Measurements from ENCODE around the gene PLCH2.
"Not testable (repeated sequence)": the region's sequence is repeated elsewhere in the genome, so short reads cannot be mapped to it uniquely, and the experiment has no call there.

The PLCH2 gene

DNA sequence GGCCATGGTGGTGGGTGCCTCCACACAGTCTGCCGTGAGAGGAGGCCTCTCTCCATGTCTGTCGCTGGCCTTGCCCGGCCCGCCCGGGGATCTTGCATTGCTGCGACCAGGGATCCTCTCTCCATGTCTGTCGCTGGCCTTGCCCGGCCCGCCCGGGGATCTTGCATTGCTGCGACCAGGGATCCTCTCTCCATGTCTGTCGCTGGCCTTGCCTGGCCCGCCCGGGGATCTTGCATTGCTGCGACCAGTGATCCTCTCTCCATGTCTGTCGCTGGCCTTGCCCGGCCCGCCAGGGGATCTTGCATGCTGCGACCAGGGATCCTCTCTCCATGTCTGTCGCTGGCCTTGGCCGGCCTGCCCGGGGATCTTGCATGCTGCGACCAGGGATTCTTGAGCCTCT is 35.7 kb upstream of the PLCH2 start:
- DNase-seq (ENCODE audit: low read depth in 2 of 2), result not testable (repeated sequence)

DNA sequence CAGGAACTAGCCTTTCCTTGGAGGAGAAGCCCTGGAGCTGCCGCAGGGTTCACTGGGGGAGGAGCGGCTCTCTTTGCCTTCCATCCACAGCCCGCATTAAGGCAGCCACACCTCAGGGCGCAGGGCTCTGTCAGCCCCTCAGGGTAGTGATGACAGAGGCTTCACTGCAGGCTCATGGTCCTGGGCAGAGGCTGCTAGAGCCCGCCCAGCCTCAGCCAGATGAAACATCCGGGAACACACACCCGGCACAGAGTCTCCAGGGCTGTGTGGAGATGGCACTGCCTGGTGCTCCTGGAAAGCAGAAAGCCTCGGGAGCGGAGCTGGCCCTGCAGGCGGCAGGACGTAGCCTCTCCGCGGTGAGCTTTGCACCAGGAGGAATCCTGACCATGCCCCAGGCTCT is 34.3 kb upstream of the PLCH2 start:
- DNase-seq (ENCODE audit: low read depth in 2 of 2), result no peak

DNA sequence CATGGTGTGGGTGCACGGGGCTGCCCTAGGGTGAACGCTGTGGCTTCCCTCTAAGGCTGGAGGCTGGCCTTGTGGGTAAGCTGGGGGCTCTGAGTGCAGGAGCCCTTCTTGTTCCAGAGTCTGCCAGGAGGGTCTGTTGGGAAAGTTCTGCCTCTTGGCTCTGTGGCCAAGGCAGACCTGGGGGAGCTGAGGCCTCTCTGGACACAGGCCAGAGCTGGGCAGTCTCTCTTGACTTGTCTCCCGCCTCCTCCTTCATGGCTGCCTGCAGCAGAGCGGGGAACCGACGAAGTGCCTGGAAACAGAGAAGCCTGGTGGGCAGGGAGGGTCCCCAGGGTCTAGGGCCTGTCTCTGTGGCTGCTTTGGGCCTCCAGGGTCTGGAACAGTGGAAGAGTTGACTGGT is 33.4 kb upstream of the PLCH2 start:
- no peak for DNase-seq (ENCODE audit: low read depth in 2 of 2)

DNA sequence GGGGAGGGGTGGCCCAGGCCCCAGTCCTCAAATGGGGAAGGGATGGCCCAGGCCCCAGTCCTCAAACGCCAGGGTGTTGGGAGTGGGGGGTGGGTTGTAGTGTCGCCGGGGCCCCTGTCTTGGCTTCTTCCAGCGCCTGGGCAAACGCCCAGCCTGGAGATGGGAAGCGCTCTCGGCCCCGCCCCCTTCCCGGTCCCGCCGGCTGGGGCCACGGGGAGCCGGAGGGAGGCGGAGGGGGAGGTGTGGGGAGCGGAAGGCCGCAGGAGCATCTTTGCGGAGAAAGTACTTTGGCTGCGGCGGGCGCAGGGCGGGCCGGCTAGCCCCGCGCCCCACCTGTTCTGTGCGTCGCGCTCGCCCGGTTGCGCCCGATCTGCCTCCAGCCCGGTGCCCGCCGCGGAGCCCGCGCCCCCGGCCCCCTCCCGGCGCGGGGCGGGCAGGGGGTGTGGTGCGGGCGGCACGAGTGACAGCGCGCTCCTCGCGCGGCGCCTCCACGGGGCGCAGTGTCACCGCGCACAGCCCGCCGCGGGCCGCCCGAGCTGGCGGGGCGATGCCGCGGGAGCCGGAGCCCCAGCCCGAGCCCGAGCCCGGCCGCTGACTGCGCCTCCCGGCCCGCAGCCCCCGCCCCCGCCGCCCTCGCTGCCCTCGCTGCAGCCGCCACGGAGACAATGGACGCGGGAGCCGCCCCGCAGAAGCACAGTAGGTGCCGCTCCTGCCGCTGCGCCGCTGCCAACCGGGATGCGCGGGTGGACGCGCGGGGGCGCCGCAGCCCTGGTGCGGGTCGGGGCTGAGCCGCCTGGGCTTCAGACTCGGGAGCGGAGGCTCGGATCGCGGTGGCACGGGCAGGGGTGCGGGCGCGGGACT is 32.6 kb upstream of the PLCH2 start:
- no peak for DNase-seq (ENCODE audit: low read depth in 2 of 2)

DNA sequence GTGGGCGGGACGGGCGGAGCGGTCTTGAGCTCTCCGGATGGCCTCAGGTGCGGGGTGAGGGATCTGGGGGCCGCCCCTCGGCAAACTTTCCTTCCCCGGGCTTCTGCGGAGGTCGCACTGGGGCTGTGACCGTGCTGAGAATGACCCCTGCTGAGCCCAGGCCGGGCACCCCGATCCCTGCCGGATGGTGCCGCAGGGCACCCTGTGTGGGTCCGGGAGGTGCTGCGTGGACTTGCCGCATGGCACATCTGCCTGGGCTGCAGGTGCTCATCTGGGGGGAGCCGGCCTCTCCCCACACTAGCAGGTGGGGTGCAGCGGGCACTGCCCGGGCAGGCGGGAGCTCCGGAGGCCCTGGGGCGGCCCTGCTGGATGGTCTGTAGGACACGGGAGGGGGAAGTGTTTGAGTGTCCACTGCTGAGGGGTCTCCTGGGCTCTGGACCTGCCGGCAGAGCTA is 31.9 kb upstream of the PLCH2 start:
- DNase-seq (ENCODE audit: low read depth in 2 of 2), result no peak

DNA sequence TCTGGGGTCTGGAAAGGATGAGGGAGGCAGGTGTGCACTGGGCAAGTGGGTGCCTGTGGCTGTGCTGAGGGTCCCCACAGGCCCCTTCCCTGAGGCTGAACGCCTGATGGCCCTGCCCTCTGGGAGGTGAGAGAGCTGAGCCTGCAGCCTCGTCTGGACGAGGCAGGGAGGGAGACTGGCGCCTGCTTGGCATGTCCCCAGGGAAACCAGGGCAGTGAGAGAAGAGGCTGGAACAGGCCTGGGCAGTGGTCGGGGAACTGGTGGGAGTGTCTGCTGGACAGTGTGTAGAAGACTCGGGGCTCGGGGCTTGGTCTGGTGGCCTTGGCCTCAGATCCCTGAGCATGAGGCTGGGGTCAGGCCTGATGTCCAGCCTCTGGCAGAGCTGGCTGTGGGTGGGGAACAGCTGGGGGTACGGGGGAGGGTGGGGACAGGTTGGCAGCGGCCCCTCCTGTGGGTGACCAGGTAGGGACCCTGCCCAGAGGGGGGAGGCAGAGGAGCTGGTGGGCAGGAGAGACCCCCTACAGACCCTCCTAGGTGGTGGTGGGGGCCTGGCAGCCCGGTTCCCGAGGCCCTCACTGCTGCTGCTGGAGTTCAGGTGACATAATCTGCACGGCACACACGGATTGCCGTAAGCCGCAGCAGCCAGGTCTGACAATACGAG is 30.8 kb upstream of the PLCH2 start:
- DNase-seq (ENCODE audit: low read depth in 2 of 2), result no peak

DNA sequence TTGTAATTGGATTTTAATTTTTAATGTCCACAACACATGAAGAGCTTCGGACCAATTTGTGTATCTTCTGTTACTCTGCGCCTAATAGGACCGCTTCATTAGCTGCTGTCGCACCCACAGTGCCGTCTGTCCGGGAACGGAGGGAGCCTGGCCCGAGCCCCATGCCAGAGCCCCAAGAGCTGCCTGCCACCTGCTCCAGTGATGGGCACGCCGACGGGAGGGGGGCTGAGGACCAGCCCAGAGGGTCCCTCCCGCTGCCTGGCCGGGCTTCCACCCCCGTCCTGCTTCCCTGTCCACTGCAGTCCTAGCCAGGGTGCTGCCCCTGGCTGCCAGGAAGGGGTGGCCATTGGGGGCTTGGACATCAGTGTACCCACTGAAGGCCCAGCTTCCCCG is 30.3 kb upstream of the PLCH2 start:
- DNase-seq (ENCODE audit: low read depth in 2 of 2), result no peak

DNA sequence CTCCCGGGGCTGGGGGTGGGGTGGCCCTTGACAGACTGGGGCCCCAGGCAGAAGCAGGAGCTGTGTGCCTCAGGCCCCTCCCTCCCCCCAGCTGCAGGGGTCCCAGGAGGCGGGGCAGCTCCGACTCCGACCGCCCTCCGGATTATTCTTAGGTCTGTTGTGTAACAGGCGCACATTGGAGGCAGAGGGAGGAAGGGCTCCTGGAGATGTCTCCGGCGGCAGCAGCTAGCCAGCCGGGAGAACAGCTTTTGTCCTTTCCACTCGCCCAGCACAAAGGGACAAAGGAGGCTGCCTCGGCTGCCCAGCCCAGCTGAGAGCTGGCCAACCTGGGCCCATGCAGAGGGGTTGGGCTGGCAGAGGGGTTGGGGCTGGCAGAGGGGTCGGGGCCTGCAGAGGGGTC is 29.7 kb upstream of the PLCH2 start:
- DNase-seq (ENCODE audit: low read depth in 2 of 2), result no peak

DNA sequence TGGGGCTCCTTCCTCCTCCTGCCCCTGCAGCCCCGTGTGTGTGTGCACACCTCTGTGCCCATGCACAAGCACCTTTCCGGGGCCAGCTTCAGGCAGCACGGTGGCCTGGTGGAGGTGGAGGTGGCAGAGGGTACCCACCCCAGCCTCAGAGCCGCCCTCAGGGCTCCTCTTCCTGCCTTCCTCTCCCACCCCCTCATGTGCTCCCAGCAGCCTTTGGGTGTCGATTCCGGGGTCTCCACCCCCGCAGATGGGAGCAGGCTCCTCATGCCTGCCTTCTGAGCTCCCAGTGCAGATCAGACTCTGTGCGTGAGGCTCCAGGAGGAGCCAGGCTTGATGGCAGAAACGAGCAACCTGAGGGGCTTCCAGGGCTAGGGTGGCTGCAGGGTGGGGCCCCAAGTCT is 29.2 kb upstream of the PLCH2 start:
- no peak for DNase-seq (ENCODE audit: low read depth in 2 of 2)

DNA sequence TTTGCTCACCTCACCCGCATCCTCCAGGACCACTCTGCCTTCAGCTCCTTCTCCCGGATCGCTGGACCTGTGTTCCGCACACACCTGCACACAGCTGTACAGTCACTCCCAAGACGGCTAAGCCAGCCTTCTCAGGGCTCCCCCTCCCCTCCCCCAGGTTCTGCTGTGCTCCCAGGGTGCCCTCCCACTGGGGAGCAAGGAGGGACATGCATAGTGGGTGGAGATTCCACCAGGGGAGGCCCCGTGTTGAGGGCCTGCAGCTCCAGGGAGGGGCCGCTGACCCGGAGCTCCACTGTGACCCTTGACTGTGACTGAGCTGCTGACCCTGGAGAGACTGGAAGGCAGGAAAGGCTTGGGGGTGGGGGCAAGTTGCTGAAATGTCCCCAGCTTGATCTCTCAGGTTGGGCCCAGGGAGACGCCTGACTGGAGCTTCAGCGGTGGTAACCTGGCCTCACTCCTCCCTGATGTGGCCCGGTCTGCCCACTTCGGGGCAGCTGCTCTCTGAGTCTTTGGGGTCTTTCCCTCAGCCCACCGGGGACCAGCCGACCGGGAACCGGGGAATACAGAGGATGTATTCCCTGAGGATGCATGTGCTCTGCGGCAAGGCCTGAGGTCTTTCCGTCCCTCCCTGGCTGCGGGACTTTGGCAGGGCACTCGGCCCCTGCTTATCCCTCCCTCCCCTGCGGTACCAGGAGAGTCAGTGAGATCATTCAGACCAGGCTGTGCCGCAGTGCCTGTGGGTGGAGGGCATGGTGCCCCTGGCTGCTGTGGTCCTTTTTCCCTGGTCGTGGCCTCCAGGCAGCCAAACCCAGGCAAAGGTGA is 28.6 kb upstream of the PLCH2 start:
- DNase-seq (ENCODE audit: low read depth in 2 of 2), result no peak

DNA sequence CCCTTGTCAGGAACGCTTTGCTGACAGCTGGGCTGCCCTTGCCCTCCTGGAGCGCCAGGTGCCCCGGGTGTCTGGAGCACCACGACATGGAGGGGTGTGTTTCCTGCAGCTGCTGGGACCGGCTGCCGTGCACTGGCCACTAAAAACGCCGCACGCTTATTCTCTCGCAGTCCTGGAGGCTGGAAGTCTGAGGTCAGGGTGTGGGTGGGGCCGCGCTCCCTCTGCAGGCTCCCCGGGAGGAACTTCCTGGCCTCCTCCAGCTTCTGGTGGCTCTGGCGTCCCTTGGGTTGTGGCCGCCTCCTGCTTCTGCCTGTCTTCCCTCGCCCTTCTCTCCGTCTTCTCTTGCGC is 28.0 kb upstream of the PLCH2 start:
- no peak for DNase-seq (ENCODE audit: low read depth in 2 of 2)

DNA sequence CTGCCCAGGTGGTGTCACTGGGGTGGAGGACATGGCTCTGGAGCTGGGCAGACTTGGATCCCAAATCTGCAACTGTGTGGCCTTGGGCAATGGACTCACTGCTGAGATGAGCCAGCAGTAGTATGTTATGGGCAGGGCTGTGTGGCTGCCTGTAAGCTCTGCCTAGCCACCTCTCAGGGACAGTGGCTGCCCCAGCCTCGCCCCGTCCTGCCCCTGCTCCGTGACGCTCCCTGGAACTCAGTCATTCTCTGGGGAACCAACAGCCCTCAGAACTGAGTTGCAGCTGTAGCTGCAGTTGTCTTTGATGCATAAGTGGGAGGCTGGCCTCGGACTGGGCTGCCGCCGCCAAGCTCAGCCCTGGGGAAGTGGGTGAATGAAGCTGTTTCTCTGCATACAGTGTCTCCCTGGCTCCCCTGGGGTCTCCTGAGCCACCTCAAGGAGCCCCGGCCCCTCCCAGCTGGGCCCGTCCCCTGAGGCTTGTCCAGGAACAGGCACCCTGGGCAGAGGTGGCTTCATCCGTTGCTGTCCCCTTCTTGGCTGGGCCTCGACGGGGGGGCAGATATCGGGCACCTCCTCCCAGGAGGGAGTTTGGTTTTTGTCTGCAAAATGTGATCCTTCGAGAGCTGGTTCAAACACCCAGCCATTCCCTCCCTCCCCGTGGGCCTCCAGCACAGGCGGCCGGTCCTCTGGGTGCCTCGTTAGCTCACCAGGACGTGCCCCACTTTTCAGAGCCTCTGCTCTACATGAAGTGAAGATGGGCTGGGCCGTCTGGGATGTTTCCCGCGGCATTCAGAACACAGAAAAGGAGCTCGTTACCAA is 26.2 kb upstream of the PLCH2 start:
- no peak for DNase-seq (ENCODE audit: low read depth in 2 of 2)

DNA sequence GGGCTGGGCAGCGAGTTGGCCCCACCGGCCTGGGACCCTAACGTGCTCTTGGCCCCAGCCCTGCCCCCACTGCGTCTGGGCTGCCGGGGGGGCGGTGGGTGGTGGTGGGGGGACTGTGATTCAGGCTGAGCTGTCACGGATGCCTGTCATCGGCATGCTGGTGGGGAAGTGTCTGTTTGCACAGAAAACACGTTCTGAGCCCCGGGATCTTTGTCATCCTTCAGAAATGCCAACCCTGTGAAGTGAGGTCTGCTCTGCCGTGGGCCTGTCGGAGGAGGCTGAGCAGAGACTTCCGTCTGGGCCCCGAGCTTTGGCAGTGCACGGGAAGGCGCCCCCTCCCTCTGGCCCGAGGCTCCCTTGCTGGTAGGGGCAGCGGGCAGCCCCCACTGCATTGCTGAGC is 24.3 kb upstream of the PLCH2 start:
- DNase-seq (ENCODE audit: low read depth in 2 of 2), result no peak

DNA sequence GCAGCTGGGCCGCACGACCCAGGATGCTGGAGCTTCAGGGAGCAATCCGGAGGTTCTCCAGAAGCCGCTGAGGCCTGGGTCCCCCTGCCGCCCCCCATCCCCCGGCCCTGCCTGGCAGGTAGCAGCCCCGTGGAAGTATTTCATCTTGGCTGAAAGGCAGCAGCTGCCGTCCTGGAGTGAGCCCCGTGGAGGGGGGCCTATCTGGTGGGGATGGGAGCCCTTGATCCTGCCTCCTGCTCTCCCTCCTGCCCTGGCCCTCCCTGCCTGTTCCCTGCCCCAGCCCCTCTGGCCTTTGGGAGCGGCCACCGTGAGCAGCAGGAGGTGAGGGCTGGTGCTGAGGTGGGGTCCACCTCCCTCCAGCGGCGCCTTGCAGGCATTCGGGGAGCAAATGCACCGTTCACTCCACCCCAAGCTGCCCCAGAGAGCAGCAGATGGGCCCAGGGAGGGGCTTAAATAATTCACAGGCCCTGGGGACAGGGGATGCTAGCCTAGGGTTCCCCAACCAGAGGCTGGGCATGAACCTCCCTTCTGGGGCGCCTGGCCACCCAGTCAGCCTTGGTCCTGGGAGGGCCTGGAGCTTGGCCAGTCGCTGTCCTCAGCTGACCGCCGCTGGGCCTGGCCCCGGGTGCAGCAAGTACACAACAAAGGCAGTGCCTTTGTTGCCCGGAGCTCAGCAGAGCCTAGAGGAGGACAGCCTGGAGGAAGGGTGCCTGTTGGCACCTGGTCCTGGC is 23.7 kb upstream of the PLCH2 start:
- DNase-seq (ENCODE audit: low read depth in 2 of 2), result no peak

DNA sequence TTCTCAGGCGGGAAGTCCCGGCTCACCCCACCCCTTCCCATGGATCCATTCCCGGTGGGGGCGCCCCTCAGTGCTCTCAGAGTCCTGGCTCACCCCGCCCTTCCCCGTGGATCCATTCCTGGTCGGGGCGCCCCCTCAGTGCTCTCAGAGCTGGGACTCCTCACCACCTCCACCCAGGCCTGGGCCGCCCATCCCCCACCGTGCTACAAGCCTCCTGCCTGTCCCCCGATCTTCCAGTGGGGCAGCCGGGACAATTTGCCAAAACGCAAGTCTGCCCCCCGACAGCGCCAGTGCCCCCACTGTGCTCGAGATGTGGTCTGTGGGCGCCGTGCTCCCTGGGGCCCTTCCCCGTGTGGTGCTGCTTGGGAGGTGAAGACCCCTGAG is 23.2 kb upstream of the PLCH2 start:
- no peak for DNase-seq (ENCODE audit: low read depth in 2 of 2)

DNA sequence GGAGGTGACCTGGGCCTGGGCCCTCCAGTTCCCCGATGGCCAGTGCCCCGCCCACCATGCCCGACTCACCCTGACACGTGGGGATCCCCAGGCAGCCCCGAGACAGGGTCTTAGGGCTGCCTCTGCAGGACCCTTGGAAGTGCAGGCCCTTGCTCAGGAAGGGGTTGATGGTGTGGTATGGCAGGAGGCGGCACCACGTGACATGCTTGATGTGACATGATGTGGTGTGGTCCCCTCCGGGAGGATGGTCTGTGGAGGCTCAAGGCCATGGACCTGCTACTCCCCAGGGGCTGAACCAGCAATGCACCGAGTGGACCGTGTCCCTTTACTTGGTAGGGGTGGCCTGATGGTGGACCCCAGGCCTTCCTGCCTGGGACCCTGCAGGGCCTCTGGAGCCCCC is 21.9 kb upstream of the PLCH2 start:
- no peak for DNase-seq (ENCODE audit: low read depth in 2 of 2)

DNA sequence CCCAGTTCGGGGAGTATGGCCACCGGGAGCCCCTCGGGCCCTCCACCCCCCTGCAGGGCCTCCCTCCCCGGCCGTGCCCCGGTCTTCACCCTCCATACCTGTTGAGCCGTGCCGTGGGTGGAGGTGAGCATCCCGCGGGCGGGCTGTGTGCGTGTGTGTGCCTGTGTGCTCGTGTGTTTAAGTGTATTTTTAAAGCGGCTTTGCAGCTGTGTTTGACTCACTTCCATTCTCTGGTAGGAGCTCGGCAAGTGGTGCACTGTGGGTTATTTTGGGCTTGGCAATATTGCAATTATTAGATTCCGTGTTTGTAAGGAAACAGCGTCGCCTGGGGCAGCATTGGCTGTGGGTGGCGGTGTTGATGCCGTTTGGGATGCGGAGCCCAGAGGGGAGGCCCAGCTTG is 20.3 kb upstream of the PLCH2 start:
- no peak for DNase-seq (ENCODE audit: low read depth in 2 of 2)

DNA sequence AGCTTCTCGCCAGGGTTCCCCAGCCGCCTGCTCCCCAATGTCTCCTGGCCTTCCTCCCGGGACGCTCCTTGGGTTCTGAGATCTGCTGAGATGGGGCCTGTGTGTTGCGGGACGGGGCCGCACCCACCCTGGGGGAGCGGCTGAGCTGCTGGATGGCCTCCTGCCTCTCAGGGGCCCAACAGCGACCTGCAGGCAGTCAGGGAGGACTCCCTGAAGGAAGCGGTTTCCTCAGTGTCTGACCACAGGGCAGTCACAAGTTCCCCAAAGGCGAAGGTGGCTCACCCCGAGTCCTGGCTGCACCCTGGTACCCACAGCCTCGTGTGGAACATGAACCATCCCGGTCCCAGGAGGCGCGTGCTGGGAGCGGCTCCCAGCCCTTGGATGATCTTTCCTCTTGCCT is 18.6 kb upstream of the PLCH2 start:
- no peak for DNase-seq (ENCODE audit: low read depth in 2 of 2)

DNA sequence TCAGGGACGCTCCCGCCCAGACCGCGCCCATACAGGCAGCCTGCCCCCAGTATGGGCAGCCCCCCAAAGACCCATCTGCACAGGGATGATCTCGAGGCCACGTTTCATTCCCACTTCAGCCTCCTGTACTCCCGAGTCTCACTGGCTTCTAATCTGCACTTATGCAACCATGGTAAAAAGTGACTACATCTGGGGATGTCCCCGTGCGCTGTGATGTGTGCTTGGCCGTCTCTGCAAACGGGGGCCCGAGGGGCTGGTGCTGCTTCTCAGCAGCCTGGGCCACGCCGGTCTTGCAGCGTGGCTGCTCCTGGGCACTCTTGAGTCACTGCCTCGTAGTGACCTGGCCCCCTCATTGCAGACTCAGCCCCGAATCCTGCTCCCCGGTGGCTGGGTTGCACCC is 17.4 kb upstream of the PLCH2 start:
- no peak for DNase-seq (ENCODE audit: low read depth in 2 of 2)

DNA sequence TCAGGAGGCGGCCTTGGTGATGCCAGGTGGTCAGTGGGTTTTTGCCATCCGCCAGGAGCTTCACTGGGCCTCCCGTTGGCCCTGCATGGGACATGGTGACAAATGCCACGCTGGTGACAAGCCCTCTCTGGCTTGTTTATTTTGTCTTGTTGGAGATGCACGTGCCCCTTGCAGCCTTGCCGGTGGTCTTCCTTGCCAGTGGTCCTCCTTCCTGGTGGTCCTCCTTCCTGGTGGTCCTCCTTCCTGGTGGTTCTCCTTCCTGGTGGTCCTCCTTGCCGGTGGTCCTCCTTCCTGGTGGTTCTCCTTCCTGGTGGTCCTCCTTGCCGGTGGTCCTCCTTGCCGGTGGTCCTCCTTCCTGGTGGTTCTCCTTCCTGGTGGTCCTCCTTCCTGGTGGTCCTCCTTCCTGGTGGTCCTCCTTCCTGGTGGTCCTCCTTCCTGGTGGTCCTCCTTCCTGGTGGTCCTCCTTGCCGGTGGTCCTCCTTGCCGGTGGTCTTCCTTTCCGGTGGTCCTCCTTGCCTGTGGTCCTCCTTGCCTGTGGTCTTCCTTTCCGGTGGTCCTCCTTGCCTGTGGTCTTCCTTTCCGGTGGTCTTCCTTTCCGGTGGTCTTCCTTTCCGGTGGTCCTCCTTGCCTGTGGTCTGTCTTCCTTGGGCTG is 16.9 kb upstream of the PLCH2 start:
- not testable (repeated sequence) for DNase-seq (ENCODE audit: low read depth in 2 of 2)

DNA sequence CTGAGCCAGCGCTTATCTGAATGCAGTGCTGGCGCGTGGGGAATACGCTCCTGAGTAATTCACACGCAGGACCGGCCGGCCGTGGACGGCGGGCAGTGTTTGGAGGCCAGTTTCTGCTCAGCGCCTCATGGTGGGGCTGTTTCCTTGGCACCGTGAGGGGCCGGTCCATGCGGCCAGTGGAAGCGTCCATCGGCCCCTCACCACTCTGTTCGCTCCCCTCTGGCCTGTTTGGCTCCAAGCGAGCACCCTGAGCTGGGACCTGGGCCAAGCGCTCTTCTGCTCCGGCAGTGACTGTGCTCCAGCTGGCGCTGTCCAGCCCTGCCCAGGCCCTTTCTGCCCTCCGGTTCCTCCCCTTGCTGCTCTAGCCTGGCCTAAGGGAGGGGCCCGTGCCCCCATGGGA is 16.3 kb upstream of the PLCH2 start:
- DNase-seq (ENCODE audit: low read depth in 2 of 2), result no peak

Data from stimulated activated CD4-positive, alpha-beta T cell treated with anti-CD3 and anti-CD28 coated beads, Interleukin-1b, Interleukin-23, amount 100 ng/mL, for 1 hour (primary cell).